ENCODE measurements around the gene CCDC171.
A peak's percentile ranks its signal among the peaks of the same experiment; 100 is the strongest.

The CCDC171 gene

GRCh38 chr9:15722888-15723287, 170.0 kb downstream of the CCDC171 start:
- Histone ChIP-seq H3K4me2 (ENCODE audit: low read length) (no peak overlapping the region), H3K4me3 (ENCODE audit: low read length) (no peak overlapping the region)
- WGBS (ENCODE audit: extremely low coverage, insufficient coverage, low lambda C conversion rate): no CpG with 5 or more reads among the region's 5 CpGs

GRCh38 chr9:15724016-15724415, 171.2 kb downstream of the CCDC171 start:
- Histone ChIP-seq H2BK120ac (ENCODE audit: low read depth, low read length) (no peak overlapping the region), H3K4ac (ENCODE audit: low read depth, low read length) (no peak overlapping the region), H3K27me3 (ENCODE audit: insufficient read depth, low read length, poor library complexity) (no peaks in the 10 kb centered on the region), H3K36me3 (ENCODE audit: control insufficient read depth, insufficient read depth, low read length) (no peaks in the 10 kb centered on the region), H2BK5ac (ENCODE audit: low read length) (no peak overlapping the region), H4K5ac (ENCODE audit: low read length) (no peak overlapping the region), H3K56ac (ENCODE audit: low read length) (no peak overlapping the region), H3K79me1 (ENCODE audit: low read length) (no peaks in the 10 kb centered on the region), H3K9ac (ENCODE audit: low read length) (no peak overlapping the region), H3K4me3 (ENCODE audit: low read length) (no peak overlapping the region), H3K18ac (ENCODE audit: low read length) (no peak overlapping the region), H2BK15ac (replicated peaks; ENCODE audit: low read depth) (no peak overlapping the region), H3K4me2 (ENCODE audit: low read length) (no peak overlapping the region), H4K8ac (ENCODE audit: low read depth, low read length) (no peak overlapping the region), H3K27ac (ENCODE audit: low read depth, low read length) (no peak overlapping the region), H3K23ac (ENCODE audit: low read length) (no peak overlapping the region), H2AK5ac (ENCODE audit: low read length) (no peak overlapping the region), H3K79me2 (ENCODE audit: control insufficient read depth, insufficient read depth, low read length) (no peaks in the 10 kb centered on the region), H3K4me1 (ENCODE audit: control insufficient read depth, low read depth, low read length) (no peaks in the 10 kb centered on the region)
- DNase-seq: no peak
- WGBS (ENCODE audit: extremely low coverage, insufficient coverage, low lambda C conversion rate): no CpG with 5 or more reads among the region's 1 CpG

More at GRCh38 chr9:15722888-15723287, 170.0 kb downstream of the CCDC171 start:
- Histone ChIP-seq H3K4ac (ENCODE audit: low read depth, low read length) (no peak overlapping the region), H3K36me3 (ENCODE audit: control insufficient read depth, insufficient read depth, low read length) (no peaks in the 10 kb centered on the region), H2BK5ac (ENCODE audit: low read length) (no peak overlapping the region), H3K4me1 (ENCODE audit: control insufficient read depth, low read depth, low read length) (no peaks in the 10 kb centered on the region), H3K9ac (ENCODE audit: low read length) (no peak overlapping the region), H3K79me2 (ENCODE audit: control insufficient read depth, insufficient read depth, low read length) (no peaks in the 10 kb centered on the region), H3K27ac (ENCODE audit: low read depth, low read length) (no peak overlapping the region), H2BK120ac (ENCODE audit: low read depth, low read length) (no peak overlapping the region), H4K5ac (ENCODE audit: low read length) (no peak overlapping the region), H3K79me1 (ENCODE audit: low read length) (no peaks in the 10 kb centered on the region), H3K27me3 (ENCODE audit: insufficient read depth, low read length, poor library complexity) (no peaks in the 10 kb centered on the region), H4K8ac (ENCODE audit: low read depth, low read length) (peak overlapping the region; percentile 65), H2BK15ac (replicated peaks; ENCODE audit: low read depth) (no peak overlapping the region), H3K56ac (ENCODE audit: low read length) (no peak overlapping the region), H3K23ac (ENCODE audit: low read length) (no peak overlapping the region), H3K18ac (ENCODE audit: low read length) (no peak overlapping the region), H2AK5ac (ENCODE audit: low read length) (no peak overlapping the region)
- peak; percentile 41 for DNase-seq

- Histone ChIP-seq H3K4ac (ENCODE audit: low read depth, low read length) (no peak overlapping the region), H3K4me1 (ENCODE audit: control insufficient read depth, low read depth, low read length) (no peaks in the 10 kb centered on the region), H2AK5ac (ENCODE audit: low read length) (no peak overlapping the region), H3K36me3 (ENCODE audit: control insufficient read depth, insufficient read depth, low read length) (no peaks in the 10 kb centered on the region), H3K56ac (ENCODE audit: low read length) (no peak overlapping the region), H4K5ac (ENCODE audit: low read length) (no peak overlapping the region), H2BK15ac (replicated peaks; ENCODE audit: low read depth) (no peak overlapping the region), H3K79me1 (ENCODE audit: low read length) (no peaks in the 10 kb centered on the region), H3K4me3 (ENCODE audit: low read length) (no peak overlapping the region), H3K23ac (ENCODE audit: low read length) (no peak overlapping the region), H3K18ac (ENCODE audit: low read length) (no peak overlapping the region), H3K27ac (ENCODE audit: low read depth, low read length) (no peak overlapping the region), H2BK120ac (ENCODE audit: low read depth, low read length) (no peak overlapping the region), H3K27me3 (ENCODE audit: insufficient read depth, low read length, poor library complexity) (no peaks in the 10 kb centered on the region), H2BK5ac (ENCODE audit: low read length) (no peak overlapping the region), H4K8ac (ENCODE audit: low read depth, low read length) (no peak overlapping the region), H3K79me2 (ENCODE audit: control insufficient read depth, insufficient read depth, low read length) (no peaks in the 10 kb centered on the region), H3K9ac (ENCODE audit: low read length) (no peak overlapping the region), H3K4me2 (ENCODE audit: low read length) (no peak overlapping the region)
- WGBS (ENCODE audit: extremely low coverage, insufficient coverage, low lambda C conversion rate): no CpG with 5 or more reads among the region's 1 CpG
- DNase-seq: no peak
These were observed 171.8 kb downstream of the CCDC171 start for GRCh38 chr9:15724612-15725011.

- Histone ChIP-seq H3K4ac (ENCODE audit: low read depth, low read length) (no peak overlapping the region), H3K27me3 (ENCODE audit: insufficient read depth, low read length, poor library complexity) (no peaks in the 10 kb centered on the region)
- no CpG with 5 or more reads among the region's 1 CpG for WGBS (ENCODE audit: extremely low coverage, insufficient coverage, low lambda C conversion rate)
These were observed 173.1 kb downstream of the CCDC171 start for GRCh38 chr9:15725953-15726352.

GRCh38 chr9:15729507-15729906, 176.7 kb downstream of the CCDC171 start:
- Histone ChIP-seq H3K79me1 (ENCODE audit: low read length) (no peaks in the 10 kb centered on the region), H3K79me2 (ENCODE audit: control insufficient read depth, insufficient read depth, low read length) (no peaks in the 10 kb centered on the region), H3K9ac (ENCODE audit: low read length) (no peak overlapping the region), H2AK5ac (ENCODE audit: low read length) (no peak overlapping the region), H4K8ac (ENCODE audit: low read depth, low read length) (no peak overlapping the region), H2BK120ac (ENCODE audit: low read depth, low read length) (no peak overlapping the region), H3K4me1 (ENCODE audit: control insufficient read depth, low read depth, low read length) (no peaks in the 10 kb centered on the region), H3K4ac (ENCODE audit: low read depth, low read length) (no peak overlapping the region), H3K18ac (ENCODE audit: low read length) (no peak overlapping the region), H3K36me3 (ENCODE audit: control insufficient read depth, insufficient read depth, low read length) (no peaks in the 10 kb centered on the region), H3K56ac (ENCODE audit: low read length) (no peak overlapping the region), H3K23ac (ENCODE audit: low read length) (no peak overlapping the region), H3K27ac (ENCODE audit: low read depth, low read length) (no peak overlapping the region), H2BK5ac (ENCODE audit: low read length) (no peak overlapping the region), H3K27me3 (ENCODE audit: insufficient read depth, low read length, poor library complexity) (no peaks in the 10 kb centered on the region), H3K4me3 (ENCODE audit: low read length) (no peak overlapping the region), H2BK15ac (replicated peaks; ENCODE audit: low read depth) (no peak overlapping the region), H4K5ac (ENCODE audit: low read length) (no peak overlapping the region), H3K4me2 (ENCODE audit: low read length) (no peak overlapping the region)
- no CpG with 5 or more reads among the region's 2 CpGs for WGBS (ENCODE audit: extremely low coverage, insufficient coverage, low lambda C conversion rate)
- no peak for DNase-seq

More at GRCh38 chr9:15725953-15726352, 173.1 kb downstream of the CCDC171 start:
- H3K4me2 ChIP-seq (ENCODE audit: low read length): no peak overlapping the region
- no peak for DNase-seq
- no peak overlapping the region for H3K23ac ChIP-seq (ENCODE audit: low read length)
- no peak overlapping the region for H4K8ac ChIP-seq (ENCODE audit: low read depth, low read length)
- H3K18ac ChIP-seq (ENCODE audit: low read length): no peak overlapping the region
- H2BK5ac ChIP-seq (ENCODE audit: low read length): no peak overlapping the region
- H3K4me3 ChIP-seq (ENCODE audit: low read length): no peak overlapping the region
- no peak overlapping the region for H2BK15ac ChIP-seq (replicated peaks; ENCODE audit: low read depth)
- no peak overlapping the region for H2AK5ac ChIP-seq (ENCODE audit: low read length)
- H4K5ac ChIP-seq (ENCODE audit: low read length): no peak overlapping the region
- H3K79me2 ChIP-seq (ENCODE audit: control insufficient read depth, insufficient read depth, low read length): no peaks in the 10 kb centered on the region
- no peaks in the 10 kb centered on the region for H3K4me1 ChIP-seq (ENCODE audit: control insufficient read depth, low read depth, low read length)
- no peaks in the 10 kb centered on the region for H3K79me1 ChIP-seq (ENCODE audit: low read length)
- H3K27ac ChIP-seq (ENCODE audit: low read depth, low read length): no peak overlapping the region
- no peaks in the 10 kb centered on the region for H3K36me3 ChIP-seq (ENCODE audit: control insufficient read depth, insufficient read depth, low read length)
- no peak overlapping the region for H3K56ac ChIP-seq (ENCODE audit: low read length)
- no peak overlapping the region for H3K9ac ChIP-seq (ENCODE audit: low read length)
- no peak overlapping the region for H2BK120ac ChIP-seq (ENCODE audit: low read depth, low read length)

- WGBS (ENCODE audit: extremely low coverage, insufficient coverage, low lambda C conversion rate): 100% methylated on average over 1 of the region's 5 CpGs
- no peak for DNase-seq
- Histone ChIP-seq H2AK5ac (ENCODE audit: low read length) (no peak overlapping the region), H3K4me3 (ENCODE audit: low read length) (no peak overlapping the region), H3K23ac (ENCODE audit: low read length) (no peak overlapping the region), H3K4ac (ENCODE audit: low read depth, low read length) (no peak overlapping the region), H3K36me3 (ENCODE audit: control insufficient read depth, insufficient read depth, low read length) (no peaks in the 10 kb centered on the region), H3K27ac (ENCODE audit: low read depth, low read length) (no peak overlapping the region), H3K18ac (ENCODE audit: low read length) (no peak overlapping the region), H3K79me1 (ENCODE audit: low read length) (no peaks in the 10 kb centered on the region), H2BK5ac (ENCODE audit: low read length) (no peak overlapping the region), H4K8ac (ENCODE audit: low read depth, low read length) (no peak overlapping the region), H3K9ac (ENCODE audit: low read length) (no peak overlapping the region), H4K5ac (ENCODE audit: low read length) (no peak overlapping the region), H3K56ac (ENCODE audit: low read length) (no peak overlapping the region), H3K27me3 (ENCODE audit: insufficient read depth, low read length, poor library complexity) (no peaks in the 10 kb centered on the region), H3K4me2 (ENCODE audit: low read length) (no peak overlapping the region), H2BK15ac (replicated peaks; ENCODE audit: low read depth) (no peak overlapping the region), H3K4me1 (ENCODE audit: control insufficient read depth, low read depth, low read length) (no peaks in the 10 kb centered on the region), H2BK120ac (ENCODE audit: low read depth, low read length) (no peak overlapping the region), H3K79me2 (ENCODE audit: control insufficient read depth, insufficient read depth, low read length) (no peaks in the 10 kb centered on the region)
These were observed 182.4 kb downstream of the CCDC171 start for GRCh38 chr9:15735083-15735857.

Data from mesendoderm (in vitro differentiated cells).